MG63 (cell line): ENCODE data around the gene DLGAP4. TPM values are rescaled to one million over a fixed set of nuclear protein-coding genes. Genes with fewer than 3 reads are reported as not detected.

ENCODE experiments used
- DNase-seq: peaks from one replicate; pipeline ENCODE4 v3.0.0-alpha.2; 2020
- H3K27me3 ChIP-seq: fragments of 250-450 bp; sonication (Bioruptor Pico); 2 replicates; pipeline ENCODE4 v1.5.1; 2020; ENCODE audit warnings: mild to moderate bottlenecking, moderate library complexity
- H3K36me3 ChIP-seq: fragments of 250-450 bp; sonication (Bioruptor Pico); 2 replicates; pipeline ENCODE4 v1.5.1; 2020; ENCODE audit warnings: mild to moderate bottlenecking, moderate library complexity
- H3K4me3 ChIP-seq: fragments of 250-450 bp; sonication (Bioruptor Pico); 2 replicates; pipeline ENCODE4 v1.5.1; 2020; ENCODE audit warnings: mild to moderate bottlenecking, moderate library complexity
- H3K9me3 ChIP-seq: fragments of 250-450 bp; sonication (Bioruptor Pico); 2 replicates; pipeline ENCODE4 v1.5.1; 2020; ENCODE audit warnings: mild to moderate bottlenecking, moderate library complexity
- total RNA-seq: library from RNA; depleted of rRNA; stranded (reverse); fragments of >200 nt; shearing (Covaris generic); gene quantifications from 2 replicates; pipeline ENCODE4 v1.2.3, GENCODE V29; 2014; ENCODE audit warnings: low replicate concordance

Gene DLGAP4
- total RNA-seq, 1 experiment from 2014 or later = 12.0 TPM

GRCh38 chr20:36335206-36335870 is 29.2 kb downstream of the DLGAP4 start:
- Histone ChIP-seq H3K4me3 (no peak overlapping the region), H3K36me3 (no peaks in the 10 kb centered on the region), H3K27me3 (peaks cover 43% of the 10 kb centered on the region), H3K9me3 (no peaks in the 10 kb centered on the region)
- DNase-seq = no peak

- Histone ChIP-seq H3K4me3 (no peak overlapping the region), H3K9me3 (no peaks in the 10 kb centered on the region), H3K36me3 (no peaks in the 10 kb centered on the region), H3K27me3 (peaks cover 43% of the 10 kb centered on the region)
- DNase-seq = no peak
Measured at GRCh38 chr20:36336204-36336603, 30.1 kb downstream of the DLGAP4 start.

- Histone ChIP-seq H3K36me3 (no peaks in the 10 kb centered on the region), H3K9me3 (no peaks in the 10 kb centered on the region), H3K4me3 (no peak overlapping the region), H3K27me3 (peaks cover 37% of the 10 kb centered on the region)
- DNase-seq = no peak
Measured at GRCh38 chr20:36336954-36337704, 31.0 kb downstream of the DLGAP4 start.

GRCh38 chr20:36337886-36338285 is 31.7 kb downstream of the DLGAP4 start:
- peaks cover 30% of the 10 kb centered on the region for H3K27me3 ChIP-seq

GRCh38 chr20:36339646-36340592 is 33.8 kb downstream of the DLGAP4 start:
- no peak overlapping the region for H3K4me3 ChIP-seq
- no peaks in the 10 kb centered on the region for H3K9me3 ChIP-seq
- H3K27me3 ChIP-seq = peaks cover 10% of the 10 kb centered on the region
- H3K36me3 ChIP-seq = no peaks in the 10 kb centered on the region
- DNase-seq = no peak

More at GRCh38 chr20:36337886-36338285, 31.7 kb downstream of the DLGAP4 start:
- H3K4me3 ChIP-seq = no peak overlapping the region
- no peaks in the 10 kb centered on the region for H3K36me3 ChIP-seq
- H3K9me3 ChIP-seq = no peaks in the 10 kb centered on the region
- no peak for DNase-seq

- DNase-seq = no peak
- no peaks in the 10 kb centered on the region for H3K36me3 ChIP-seq
Measured at GRCh38 chr20:36340593-36340990, 34.5 kb downstream of the DLGAP4 start.

GRCh38 chr20:36341331-36342020 is 35.3 kb downstream of the DLGAP4 start:
- Histone ChIP-seq H3K36me3 (no peaks in the 10 kb centered on the region), H3K4me3 (no peak overlapping the region), H3K27me3 (peaks cover under 1% of the 10 kb centered on the region; the same call in 1 of the 2 replicates), H3K9me3 (no peaks in the 10 kb centered on the region)
- no peak for DNase-seq

More at GRCh38 chr20:36340593-36340990, 34.5 kb downstream of the DLGAP4 start:
- Histone ChIP-seq H3K27me3 (peaks cover 5% of the 10 kb centered on the region; the same call in 1 of the 2 replicates), H3K9me3 (no peaks in the 10 kb centered on the region), H3K4me3 (no peak overlapping the region)

GRCh38 chr20:36342331-36343120 is 36.4 kb downstream of the DLGAP4 start:
- no peaks in the 10 kb centered on the region for H3K36me3 ChIP-seq
- H3K9me3 ChIP-seq = no peaks in the 10 kb centered on the region
- H3K27me3 ChIP-seq = no peaks in the 10 kb centered on the region
- H3K4me3 ChIP-seq = no peak overlapping the region
- DNase-seq = no peak

- H3K27me3 ChIP-seq = no peaks in the 10 kb centered on the region
- DNase-seq = no peak
- no peak overlapping the region for H3K4me3 ChIP-seq
- no peaks in the 10 kb centered on the region for H3K36me3 ChIP-seq
- no peaks in the 10 kb centered on the region for H3K9me3 ChIP-seq
Measured at GRCh38 chr20:36343641-36344040, 37.5 kb downstream of the DLGAP4 start.

GRCh38 chr20:36344517-36345132 is 38.5 kb downstream of the DLGAP4 start:
- H3K4me3 ChIP-seq = no peak overlapping the region
- no peaks in the 10 kb centered on the region for H3K27me3 ChIP-seq
- no peaks in the 10 kb centered on the region for H3K36me3 ChIP-seq
- DNase-seq = peak; percentile 23
- no peaks in the 10 kb centered on the region for H3K9me3 ChIP-seq

GRCh38 chr20:36346256-36346655 is 40.1 kb downstream of the DLGAP4 start:
- no peaks in the 10 kb centered on the region for H3K36me3 ChIP-seq
- H3K27me3 ChIP-seq = no peaks in the 10 kb centered on the region; the same call in 1 of the 2 replicates
- no peaks in the 10 kb centered on the region for H3K9me3 ChIP-seq
- H3K4me3 ChIP-seq = no peak overlapping the region
- no peak for DNase-seq

- Histone ChIP-seq H3K27me3 (peaks cover 4% of the 10 kb centered on the region), H3K36me3 (no peaks in the 10 kb centered on the region), H3K9me3 (no peaks in the 10 kb centered on the region), H3K4me3 (no peak overlapping the region)
- no peak for DNase-seq
Measured at GRCh38 chr20:36349384-36350170, 43.4 kb downstream of the DLGAP4 start.

- Histone ChIP-seq H3K9me3 (no peaks in the 10 kb centered on the region), H3K4me3 (no peak overlapping the region), H3K36me3 (no peaks in the 10 kb centered on the region), H3K27me3 (peaks cover 4% of the 10 kb centered on the region)
- no peak for DNase-seq
Measured at GRCh38 chr20:36350439-36350838, 44.3 kb downstream of the DLGAP4 start.

GRCh38 chr20:36351937-36352336 is 45.8 kb downstream of the DLGAP4 start:
- Histone ChIP-seq H3K9me3 (no peaks in the 10 kb centered on the region), H3K4me3 (no peak overlapping the region), H3K27me3 (peaks cover 4% of the 10 kb centered on the region), H3K36me3 (no peaks in the 10 kb centered on the region)
- no peak for DNase-seq
